ENCODE results near the gene FRAS1.
A peak's percentile ranks its signal among the peaks of the same experiment; 100 is the strongest.
"Not testable (repeated sequence)": the region's sequence is repeated elsewhere in the genome, so short reads cannot be mapped to it uniquely, and the experiment has no call there.

The FRAS1 gene

DNA sequence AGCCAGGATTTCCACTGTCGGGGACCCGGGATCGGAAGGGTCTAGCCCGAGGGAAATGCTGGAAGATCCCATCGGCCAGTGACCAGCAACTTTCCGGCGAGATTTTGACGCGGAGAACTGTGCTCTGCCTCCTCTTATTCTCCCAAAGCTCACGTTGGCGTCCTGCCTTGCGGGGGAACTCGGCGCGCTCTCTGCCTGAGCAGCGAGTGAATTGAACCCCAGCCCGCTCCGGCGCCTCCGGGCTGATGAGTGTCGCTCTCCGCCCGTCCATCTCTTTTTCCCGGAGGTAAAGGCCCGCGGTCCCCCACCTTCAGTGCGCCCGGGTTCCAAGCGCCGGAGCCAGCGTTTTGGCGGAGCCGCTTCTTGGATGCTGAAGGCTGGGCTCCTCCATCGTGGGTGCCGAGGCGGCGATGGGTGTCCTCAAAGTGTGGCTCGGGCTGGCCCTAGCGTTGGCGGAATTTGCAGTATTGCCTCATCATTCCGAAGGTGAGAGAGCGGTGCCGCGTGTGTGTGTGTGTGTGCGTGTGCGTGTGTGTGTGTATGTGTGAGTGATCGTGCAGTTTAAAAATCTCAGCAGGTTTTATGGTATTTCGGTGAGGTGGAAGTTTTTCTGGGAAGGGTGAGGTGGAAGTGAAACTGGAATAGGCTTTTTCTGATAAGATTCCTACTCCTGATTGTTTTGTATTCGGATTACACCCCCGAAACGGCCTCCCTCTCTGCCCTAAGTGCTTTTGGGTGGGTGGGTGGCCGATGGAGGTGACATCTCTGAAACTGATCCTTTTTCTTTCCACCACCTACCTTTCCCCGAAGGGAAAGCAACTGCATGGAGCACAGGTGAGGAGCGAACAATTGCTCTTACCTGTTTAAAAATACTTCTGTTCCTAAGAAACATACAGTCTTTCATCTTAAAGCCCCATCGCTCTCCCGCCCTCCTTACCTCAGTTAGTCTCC is 752 bp downstream of the FRAS1 start:
- DNase-seq: peak in 1 of 2 donors; percentile 28

DNA sequence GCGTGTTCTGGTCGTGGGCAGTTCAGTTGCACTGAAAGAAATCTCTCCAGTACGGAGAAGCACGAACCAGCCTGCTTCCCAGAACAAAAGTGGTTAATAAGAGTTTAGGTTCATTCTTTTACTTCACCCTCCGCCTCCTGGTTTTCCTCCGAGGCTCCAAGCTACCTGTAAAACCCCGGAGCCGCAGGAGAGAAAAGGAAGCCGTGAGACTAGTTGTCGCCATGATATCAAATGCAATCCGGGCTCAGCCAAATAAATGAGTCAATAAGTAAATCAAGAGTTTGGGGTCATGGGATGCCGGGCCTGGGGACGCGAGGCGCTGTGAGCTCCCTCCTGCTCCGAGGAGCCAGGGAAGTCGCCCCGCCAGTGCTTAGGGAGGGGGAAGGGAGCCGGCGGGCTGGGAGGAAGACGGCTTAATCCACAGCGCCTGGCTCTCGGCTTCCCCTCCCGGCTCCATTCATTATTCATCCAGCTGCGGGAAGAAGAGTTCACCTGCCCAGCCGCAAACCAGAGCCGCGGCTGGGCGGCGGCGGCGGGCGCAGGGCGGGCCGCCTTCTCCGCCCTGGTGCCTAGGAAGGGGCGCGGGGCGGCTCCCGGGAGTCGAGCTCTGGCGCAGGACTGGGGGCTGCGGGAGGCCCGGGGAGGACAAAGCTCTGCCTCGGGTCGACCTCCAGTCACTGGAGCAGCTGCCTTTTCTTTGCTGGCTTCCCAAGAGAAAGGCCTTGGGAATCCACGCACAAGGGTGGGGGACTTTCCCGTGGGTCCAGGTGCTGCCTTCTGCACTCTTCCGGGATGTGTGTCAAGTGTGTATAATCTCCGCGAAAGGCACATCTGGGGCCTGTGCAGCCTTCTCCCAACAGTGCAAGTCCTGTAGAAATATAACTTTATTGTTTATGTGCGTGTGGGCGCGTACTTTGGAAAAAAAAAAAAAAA is 1.7 kb downstream of the FRAS1 start:
- no peak for DNase-seq

DNA sequence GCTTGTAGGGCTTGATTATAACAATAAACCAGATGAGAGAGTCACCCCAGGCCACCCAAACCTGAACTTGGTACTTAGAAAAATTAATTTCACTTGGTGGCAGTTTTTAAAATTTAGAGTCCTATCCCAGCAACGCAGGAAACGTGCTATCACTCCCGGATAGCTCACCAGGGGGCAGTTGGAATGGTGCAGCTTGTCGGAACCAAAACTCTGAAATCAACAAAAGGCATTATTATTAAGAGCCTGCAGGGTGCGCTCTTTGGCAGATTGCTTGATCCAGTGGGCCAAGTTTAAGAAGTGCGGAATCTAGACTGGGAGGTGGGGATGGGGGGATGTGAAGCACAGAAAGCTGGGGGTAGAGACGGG is 2.4 kb downstream of the FRAS1 start:
- DNase-seq: peak in 1 of 2 donors; percentile 31

DNA sequence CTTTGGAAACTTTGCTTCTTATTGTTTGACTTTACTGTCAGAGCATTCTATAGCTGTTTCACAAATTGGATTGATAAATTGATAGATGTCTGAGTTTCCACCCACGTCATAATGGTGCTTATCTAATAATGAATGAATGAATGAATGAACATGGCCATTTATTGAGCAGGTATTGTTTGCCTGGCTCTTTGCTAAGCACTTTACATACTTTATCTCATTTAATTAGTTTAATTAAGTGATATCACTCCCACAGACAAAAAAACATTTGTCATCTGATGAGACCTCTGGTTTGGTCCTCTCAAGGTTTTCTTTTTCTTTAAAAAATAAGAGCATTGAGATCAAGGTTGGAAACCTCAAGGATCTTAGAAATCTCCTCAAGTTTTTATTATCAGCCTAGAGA is 2.8 kb downstream of the FRAS1 start:
- no peak for DNase-seq

DNA sequence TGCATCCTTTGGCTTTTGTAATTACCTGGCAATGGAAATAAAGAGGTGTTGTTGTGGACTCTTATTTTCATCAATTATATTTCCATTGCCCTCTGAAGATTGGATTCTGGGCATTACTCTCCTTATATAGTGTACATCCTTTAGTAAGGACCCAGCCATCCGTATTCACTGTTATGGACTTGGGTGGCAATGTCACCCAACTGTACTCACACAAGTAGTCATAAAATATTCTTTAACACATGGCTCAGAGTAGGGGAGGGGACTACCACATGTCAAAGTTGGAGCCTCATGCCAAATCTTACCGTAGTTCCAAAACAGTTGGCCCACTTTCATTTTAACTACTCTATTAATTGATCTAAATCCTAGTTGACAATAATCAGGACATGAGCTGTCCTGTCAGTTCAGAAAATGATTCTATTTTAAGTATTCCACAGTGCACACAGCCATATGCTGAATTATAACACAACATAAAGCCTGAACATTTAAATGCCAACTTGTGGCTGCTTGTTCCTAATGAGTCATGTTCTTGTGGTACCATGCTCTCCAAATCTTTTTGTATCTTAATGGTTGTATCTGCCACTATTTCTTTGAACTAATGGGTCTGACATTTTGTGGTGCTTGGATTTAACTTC is 4.9 kb downstream of the FRAS1 start:
- no peak for DNase-seq

DNA sequence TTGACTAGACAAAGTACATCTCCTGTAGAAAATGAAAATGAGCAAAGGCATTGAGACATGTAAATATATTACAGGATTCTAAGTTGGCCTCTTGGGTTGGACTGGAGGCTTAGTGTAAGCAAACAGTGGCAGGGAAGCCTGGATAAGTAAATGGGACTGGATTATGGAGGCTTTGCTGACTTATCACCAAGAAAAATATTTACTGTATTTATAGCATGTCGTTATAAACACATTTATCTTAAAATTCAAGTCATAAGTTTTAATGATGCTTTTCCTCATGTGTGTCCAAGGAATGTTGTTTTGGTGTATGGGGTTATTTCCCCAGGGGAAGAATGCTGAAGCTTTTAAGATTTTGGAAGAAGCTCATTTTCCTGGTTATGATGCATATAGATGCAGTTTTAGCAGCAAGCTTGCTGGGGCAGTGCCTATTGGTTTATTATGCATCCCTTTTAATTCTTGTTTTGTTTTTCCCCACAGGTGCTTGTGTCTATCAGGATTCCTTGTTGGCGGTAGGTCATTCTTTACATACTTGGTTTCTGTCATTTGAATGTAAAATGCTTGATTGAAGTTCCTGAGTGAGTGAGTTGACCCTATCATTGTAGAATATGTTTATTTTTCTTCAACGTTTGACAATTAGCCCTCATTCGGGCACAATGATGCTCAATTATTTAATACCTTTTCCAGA is 8.5 kb downstream of the FRAS1 start:
- no peak for DNase-seq

DNA sequence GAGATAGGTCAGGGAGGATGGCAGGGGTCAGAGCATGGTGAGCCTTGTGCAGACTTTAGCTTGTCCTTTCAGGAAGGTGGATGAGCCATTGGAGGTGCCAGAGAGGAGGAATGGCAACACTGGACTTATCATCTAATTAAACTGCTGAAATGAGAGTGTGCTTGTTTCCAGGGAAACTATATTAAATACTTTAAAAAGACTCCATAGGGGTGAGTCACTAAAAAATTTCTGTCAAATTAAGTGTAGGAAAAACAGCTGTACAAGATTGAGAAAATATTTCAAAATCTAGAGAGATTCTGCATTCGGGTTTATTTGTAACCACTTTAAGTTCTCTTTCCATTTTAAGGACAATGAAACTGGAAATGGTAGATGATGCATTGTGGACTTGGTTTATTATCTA is 11.4 kb downstream of the FRAS1 start:
- DNase-seq: no peak

DNA sequence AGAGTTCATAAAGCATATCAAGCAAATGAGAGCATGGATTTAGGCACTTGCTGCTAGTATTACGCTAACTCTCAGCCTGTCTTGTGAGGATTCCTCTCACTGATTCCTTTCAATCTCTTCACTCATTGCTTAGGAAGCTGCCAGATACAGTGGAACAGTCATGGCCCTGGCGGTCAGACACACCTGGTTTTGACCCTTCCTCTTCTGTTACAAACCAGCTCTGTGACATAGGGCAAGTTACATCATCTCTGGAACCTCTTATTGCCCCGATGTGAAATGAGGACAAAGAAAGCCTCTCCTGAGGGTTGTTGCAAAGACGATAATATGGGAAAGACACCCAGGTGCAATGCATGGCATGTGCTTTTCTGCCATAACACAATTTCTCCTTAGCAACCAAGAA is 12.2 kb downstream of the FRAS1 start:
- DNase-seq: no peak

DNA sequence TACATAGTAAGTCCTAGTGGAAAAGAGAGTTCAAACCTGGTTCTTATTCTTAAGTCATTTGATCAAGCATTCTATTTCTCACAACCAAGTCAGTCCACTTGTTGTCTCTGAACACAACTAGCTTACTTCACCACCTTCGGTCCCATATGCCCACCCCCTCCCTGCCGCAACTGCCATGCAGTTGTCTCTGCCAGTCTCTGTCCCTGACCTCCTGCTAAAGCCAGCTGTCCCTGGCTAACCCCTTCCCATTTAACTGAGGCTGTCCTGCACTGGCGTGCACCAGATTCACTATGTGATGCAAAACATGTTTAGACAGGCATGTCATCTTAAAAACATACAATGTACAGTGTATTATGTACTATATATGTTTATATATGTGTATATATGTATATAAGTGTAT is 12.7 kb downstream of the FRAS1 start:
- no peak for DNase-seq

DNA sequence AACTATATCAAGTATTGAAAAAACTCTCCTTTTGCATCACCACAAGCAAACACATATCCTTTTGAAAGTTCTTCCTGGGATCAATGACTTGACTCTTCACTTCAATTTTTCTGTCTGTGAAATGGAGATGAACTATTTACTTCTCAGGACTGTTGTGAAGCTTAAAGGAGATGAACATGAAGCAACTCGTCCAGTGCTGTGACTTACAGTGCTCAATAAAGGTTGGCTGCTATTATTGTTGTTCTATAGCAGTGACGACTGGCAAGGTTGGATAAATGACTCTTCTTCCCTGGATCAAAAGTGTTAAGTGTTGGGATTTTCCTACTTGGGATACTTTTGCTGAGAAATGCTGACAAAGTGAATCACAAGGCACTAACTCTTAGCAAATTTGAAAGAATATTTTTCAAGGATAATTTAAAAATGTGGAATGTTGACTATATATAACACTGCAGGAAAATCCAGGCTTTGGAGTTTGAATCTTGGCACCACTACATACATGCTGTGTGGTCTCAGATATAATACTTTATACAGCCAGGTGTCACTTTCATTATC is 13.7 kb downstream of the FRAS1 start:
- DNase-seq: no peak

DNA sequence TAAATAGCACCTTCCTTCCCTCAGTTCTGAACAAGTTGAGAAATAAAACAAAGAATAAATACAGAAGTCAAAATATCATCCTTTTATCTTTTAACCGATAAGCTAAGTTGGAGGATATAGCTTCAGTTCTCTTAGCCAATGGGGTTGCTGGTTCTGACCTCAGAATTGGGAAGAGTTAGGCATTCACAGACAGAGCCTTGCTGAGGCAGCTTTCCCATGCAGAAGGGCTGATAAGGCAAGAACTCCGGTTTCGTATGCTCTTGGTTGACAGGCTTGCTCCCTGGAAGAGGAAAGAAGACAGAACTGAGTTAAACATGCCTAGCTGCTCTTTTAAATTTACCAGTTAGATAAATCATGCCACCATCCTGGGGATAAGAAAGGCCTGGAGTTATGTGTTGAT is 17.6 kb downstream of the FRAS1 start:
- DNase-seq: no peak

DNA sequence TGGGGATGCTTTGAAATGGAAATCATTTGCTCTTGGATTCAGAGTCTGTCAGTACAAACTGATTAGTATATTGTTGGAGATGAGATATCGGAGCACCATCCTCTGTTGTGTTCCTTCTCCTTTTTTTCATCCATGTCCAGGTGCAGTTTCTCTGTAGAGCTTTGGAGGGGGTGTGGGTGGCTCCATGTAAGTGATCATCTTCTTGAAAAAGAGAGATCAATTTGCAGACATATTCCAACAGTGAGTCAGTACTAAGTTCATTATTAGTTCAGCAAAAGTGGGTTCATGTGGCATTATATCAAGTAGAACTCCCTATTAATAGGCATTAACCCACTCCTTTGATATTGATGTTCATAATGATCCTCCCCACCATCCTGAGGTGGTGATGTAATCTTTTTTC is 18.9 kb downstream of the FRAS1 start:
- no peak for DNase-seq

DNA sequence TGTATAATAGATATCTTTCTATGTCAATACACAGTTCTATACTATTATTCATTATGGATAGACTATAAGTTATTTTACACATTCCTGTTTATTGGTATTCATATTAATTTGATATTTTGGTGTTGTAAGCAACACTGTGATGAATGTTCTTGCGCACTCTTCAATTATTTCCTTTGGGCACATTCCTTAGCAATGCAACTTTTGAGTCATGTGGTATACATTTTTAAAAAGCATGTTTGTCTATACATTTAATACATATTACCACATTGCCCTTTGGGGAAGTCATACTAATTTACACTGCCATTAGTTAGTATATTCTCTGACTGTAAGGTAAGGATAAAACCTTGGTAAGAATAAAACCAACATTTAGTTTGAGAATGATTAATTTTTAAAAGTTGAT is 21.0 kb downstream of the FRAS1 start:
- DNase-seq: no peak

DNA sequence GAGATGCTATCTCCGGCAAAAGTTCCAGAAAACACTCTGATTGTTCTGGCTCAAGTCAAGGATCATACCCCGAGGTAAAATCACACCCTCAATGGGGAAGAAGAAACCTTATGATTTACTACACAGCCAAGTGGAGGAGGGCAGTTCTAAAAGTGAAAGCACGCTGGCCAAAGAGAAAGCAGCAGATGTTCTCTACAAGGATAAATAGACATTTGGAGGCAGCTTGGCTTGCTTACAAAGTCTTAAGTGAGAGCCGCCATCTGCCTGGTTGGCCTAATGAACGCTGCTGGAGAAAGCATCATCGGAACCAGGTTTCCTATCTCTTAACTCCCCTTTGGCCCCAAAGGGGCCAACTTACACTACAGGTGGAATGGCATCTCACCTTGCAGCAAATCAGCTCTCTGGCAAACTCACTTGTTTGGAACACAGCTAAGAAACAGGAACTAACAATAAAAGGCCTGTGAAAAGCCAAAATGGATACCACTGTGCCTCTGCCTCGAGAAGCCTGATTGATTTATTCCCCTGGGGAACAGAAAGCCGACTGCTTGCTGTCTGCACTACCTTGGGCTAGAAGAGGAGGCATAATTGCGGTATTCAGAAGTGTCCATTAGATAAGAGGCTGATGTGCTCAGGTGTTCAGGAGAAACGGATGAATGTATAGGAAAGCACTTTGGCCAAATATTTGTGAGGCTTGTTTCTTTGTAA is 22.8 kb downstream of the FRAS1 start:
- no peak for DNase-seq

DNA sequence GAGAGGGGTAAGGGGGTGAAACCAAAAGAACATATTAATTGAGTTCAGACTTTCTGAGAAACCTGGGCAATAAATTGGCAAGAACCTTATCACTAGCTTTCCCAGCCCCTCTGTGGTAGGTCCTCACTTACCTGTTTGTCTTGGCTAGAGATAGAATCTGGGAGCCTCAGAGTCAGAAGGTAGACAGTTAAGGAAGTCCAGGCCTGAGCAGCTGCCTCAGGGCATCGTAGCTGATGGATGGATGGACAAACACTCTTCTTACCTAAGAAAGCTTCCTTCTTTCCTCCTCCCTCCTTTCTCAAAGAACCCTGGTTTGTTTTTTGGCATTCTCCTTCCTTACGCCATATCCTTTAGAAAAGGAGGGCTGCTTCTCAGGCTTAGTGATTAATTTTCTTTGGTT is 24.4 kb downstream of the FRAS1 start:
- no peak for DNase-seq

DNA sequence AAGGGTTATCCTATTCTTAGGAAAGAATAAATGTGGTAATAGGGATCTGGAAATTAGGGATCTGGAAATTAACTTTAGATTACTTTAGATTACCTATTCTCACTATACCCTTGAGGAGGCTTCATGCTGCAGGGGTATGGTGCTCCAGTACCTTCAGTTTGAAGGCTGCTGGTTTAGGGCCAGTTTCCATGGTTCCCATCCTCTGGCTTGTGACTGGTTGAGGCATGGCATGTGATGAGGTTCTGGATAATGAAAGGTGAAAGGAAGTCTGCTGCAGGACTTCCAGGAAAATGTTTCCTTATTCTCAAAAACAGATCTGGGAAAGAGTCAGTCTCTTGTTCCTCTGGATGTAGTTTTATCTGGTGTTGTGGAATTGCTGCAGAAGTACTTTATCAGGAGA is 25.9 kb downstream of the FRAS1 start:
- DNase-seq: no peak

DNA sequence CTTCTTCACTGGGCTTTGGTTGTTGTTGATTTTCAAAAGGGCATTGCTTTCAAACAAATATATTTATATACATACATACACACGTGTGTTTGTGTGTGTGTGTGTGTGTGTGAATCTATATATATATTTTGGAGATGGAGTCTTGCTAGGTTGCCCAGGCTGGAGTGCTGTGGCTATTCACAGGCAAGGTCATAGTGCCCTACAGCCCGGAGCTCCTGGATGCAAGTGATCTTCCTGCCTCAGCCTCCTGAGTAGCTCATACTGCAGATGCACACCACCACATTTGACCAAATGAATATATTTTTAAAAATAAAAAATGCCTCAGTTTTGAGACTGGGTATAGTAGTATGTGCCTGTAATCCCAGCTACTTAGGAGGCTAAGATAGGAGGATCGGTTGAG is 34.4 kb downstream of the FRAS1 start:
- DNase-seq: no peak

DNA sequence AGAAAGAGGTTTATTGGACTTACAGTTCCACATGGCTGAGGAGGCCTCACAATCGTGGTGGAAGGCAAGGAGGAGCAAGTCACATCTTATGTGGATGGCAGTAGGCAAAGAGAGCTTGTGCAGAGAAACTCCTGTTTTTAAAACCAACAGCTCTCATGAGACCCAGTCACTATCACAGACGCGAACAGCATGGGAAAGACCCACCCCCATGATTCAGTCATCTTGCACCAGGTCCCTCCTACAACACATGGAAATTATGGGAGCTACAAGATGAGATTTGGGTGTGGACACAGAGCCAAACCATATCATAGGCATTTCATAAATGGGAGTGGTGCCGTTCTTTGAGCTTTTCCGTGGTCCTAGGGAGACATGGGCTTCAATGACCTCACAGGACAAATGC is 35.2 kb downstream of the FRAS1 start:
- not testable (repeated sequence) for DNase-seq

DNA sequence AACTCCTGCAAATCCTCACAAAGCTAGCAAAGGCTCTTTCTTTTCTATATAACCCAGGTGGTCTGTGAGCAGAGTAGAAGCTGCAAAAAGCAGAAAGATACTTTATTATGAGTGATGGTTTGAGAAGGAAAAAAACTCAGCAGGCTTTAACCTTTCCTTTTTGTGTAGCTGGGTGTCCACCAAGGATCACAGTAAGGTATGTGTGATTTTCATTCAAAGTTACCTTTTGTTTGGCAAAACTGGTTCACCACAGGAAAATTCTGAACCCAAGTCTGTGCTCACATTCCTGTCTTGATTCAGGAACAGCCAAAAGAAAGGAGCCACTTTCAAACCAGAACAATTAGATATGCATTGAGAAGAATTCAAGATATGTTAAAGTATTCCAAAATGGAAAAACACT is 35.7 kb downstream of the FRAS1 start:
- no peak for DNase-seq

DNA sequence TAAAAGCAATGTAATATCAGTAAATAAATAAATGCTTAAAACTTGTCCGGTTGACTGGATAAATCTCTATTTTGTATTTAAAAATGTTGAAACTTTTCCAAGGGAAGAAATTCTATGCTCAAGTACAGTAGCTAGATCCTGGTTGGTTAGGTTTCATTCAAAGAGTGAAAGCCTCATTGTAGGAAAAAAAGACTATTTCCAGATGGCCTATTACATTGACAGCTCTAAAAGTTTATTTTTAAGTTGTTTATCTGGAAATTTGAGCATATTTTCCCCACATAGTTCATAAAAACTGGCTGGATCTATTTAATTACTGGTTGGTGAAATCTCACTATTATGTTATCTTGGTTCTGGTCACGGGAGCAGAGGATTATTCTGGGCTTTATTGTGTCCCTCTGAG is 38.0 kb downstream of the FRAS1 start:
- DNase-seq: no peak

DNA sequence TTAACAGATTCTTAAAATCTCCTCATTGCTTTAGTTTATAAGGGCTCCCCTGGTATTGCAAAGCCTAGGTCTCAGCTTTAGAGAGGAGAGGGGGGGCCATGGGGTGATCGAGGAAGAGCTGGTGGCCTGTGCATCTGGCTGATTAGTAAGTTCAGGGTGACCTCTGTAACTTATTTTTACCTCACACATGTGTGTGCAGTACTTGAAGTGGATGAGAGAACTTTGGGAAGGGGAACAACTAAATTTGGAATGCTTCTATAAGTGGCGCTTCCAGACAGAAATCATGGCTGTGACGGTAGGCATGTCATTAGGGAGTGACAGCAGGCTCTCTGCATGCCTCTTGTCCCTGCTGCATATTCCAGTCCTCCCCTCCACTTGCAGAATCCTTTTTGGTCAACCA is 41.9 kb downstream of the FRAS1 start:
- DNase-seq: no peak

DNA sequence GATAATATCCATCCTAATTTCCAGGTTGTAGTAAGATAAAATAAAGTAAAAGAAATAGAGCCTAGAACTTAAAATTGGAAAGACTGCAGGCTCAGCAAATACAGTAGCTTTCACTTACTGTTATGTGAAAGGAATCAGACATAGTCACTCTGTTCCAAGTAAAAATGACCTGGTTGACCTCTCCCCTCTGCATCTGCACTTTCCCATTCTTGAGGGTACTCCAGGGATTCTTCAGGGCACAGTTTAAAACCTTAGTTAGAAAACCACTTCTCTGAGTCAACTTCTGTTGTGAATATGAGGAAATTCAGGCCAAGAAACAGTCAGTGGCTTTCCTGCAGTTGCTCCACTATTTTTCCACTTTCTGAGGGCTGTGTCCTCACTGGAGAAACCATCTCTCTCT is 42.9 kb downstream of the FRAS1 start:
- no peak for DNase-seq

All from CD4-positive, alpha-beta T cell treated with Interferon alpha-2 for 1 hour (primary cell).